ENCODE data around the gene P3H3. TPM values are rescaled to one million over a fixed set of nuclear protein-coding genes. Genes with fewer than 3 reads are reported as not detected.

P3H3 gene
- total and polyA plus RNA-seq, 9 donors, result 4.7 to 92.3 (median 61.1) TPM

DNA sequence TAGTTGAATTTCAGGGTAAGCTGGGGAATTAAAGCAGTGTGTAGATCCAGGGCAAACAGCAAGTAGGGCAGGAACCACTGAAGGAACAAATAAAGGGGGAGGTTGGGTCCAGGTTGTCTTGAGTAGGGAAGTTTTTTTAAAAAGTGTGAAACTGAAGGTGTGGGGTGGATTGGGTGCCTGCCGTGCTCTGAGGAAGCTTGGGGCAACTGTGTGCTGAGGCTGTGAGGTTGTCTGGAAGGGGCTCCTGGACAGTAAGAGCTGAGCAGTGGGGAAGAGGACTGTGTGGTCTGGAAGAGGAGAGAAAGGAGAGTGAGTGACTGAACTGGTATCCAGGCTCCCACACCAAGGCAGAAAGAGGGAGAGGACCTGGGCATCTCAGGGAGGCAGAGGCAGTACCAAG is 17.4 kb upstream of the P3H3 start:
- no peak for DNase-seq
- Histone ChIP-seq H3K4me3 (no peak overlapping the region), H3K27ac (no peak overlapping the region), H3K27me3 (no peaks in the 10 kb centered on the region), H3K9me3 (no peaks in the 10 kb centered on the region), H3K36me3 (no peaks in the 10 kb centered on the region), H3K4me1 (ENCODE audit: insufficient read depth) (no peaks in the 10 kb centered on the region)
- intact Hi-C loops (cut with DNase I), result no loop called here
- TF ChIP-seq POLR2A (IDR thresholded peaks at IDR 0.05) (no peak), EP300 (IDR thresholded peaks at IDR 0.05) (no peak), CTCF (IDR thresholded peaks at IDR 0.05) (no peak)
- 58 to 83% (median 76%) methylated on average over 1 of the region's 1 CpG for WGBS, 3 donors

- no peaks in the 10 kb centered on the region for H3K27me3 ChIP-seq
- no peak for TF ChIP-seq EP300 (IDR thresholded peaks at IDR 0.05)
- TF ChIP-seq CTCF (IDR thresholded peaks at IDR 0.05), result no peak
- no peak for TF ChIP-seq POLR2A (IDR thresholded peaks at IDR 0.05)
- no peak for DNase-seq
- intact Hi-C loops (cut with DNase I), result no loop called here
- no peak overlapping the region for H3K4me3 ChIP-seq
- H3K36me3 ChIP-seq, result no peaks in the 10 kb centered on the region
- H3K4me1 ChIP-seq (ENCODE audit: insufficient read depth), result no peaks in the 10 kb centered on the region
- WGBS, 3 donors, result 55 to 65% (median 62%) methylated on average over 4 of the region's 4 CpGs
- no peak overlapping the region for H3K27ac ChIP-seq
- H3K9me3 ChIP-seq, result no peaks in the 10 kb centered on the region
Observed at GRCh38 chr12:6813363-6813762, 14.8 kb upstream of the P3H3 start.

DNA sequence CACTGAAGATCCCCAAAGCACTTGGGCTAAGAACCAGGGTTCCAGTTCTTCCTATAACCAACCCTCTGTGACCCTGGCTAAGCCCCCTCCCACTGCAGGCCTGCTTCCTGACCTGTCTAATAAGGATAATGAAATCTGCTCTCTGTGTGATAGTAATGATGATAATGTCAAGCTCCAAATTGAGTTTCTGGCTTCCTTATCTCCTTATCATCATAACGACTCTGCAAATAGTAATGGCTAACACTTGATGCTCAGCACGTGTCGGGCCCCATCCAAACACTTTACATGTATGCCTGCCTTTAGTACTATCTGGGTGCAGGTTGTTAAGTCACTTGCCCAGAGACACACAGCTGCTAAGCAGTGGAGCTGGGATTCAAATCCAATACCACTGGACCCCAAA is 11.6 kb upstream of the P3H3 start:
- DNase-seq, result no peak
- Histone ChIP-seq H3K27ac (no peak overlapping the region), H3K27me3 (no peaks in the 10 kb centered on the region), H3K4me1 (ENCODE audit: insufficient read depth) (peaks cover 4% of the 10 kb centered on the region), H3K9me3 (no peaks in the 10 kb centered on the region), H3K4me3 (no peak overlapping the region), H3K36me3 (no peaks in the 10 kb centered on the region)
- WGBS, 3 donors, result 58 to 66% (median 63%) methylated on average over 3 of the region's 3 CpGs
- no peak for TF ChIP-seq CTCF (IDR thresholded peaks at IDR 0.05)
- TF ChIP-seq EP300 (IDR thresholded peaks at IDR 0.05), result no peak
- TF ChIP-seq POLR2A (IDR thresholded peaks at IDR 0.05), result no peak
- intact Hi-C loops (cut with DNase I), result no loop called here

DNA sequence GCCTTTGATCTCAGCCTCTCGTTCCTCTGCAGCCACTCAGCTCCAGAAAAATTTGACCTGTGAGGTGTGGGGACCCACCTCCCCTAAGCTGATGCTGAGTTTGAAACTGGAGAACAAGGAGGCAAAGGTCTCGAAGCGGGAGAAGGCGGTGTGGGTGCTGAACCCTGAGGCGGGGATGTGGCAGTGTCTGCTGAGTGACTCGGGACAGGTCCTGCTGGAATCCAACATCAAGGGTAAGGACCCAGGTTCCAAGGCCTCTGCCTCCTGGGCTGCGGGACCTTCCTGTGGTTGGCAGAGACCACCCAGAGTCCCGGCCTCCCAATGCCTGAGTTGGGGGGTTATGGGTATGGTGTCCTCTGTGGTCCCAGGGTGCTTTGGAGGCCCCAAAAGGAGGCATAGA is 11.1 kb upstream of the P3H3 start:
- no peak for TF ChIP-seq CTCF (IDR thresholded peaks at IDR 0.05)
- TF ChIP-seq POLR2A (IDR thresholded peaks at IDR 0.05), result no peak
- no peak for TF ChIP-seq EP300 (IDR thresholded peaks at IDR 0.05)
- Histone ChIP-seq H3K27ac (no peak overlapping the region), H3K36me3 (no peaks in the 10 kb centered on the region), H3K4me1 (ENCODE audit: insufficient read depth) (peaks cover 6% of the 10 kb centered on the region), H3K4me3 (no peak overlapping the region), H3K9me3 (no peaks in the 10 kb centered on the region), H3K27me3 (no peaks in the 10 kb centered on the region)
- intact Hi-C loops (cut with DNase I), result no loop called here
- DNase-seq, result no peak
- 79 to 90% (median 83%) methylated on average over 8 of the region's 8 CpGs for WGBS, 3 donors
